ENCODE measurements around the gene NKIRAS2.

Gene NKIRAS2

DNA sequence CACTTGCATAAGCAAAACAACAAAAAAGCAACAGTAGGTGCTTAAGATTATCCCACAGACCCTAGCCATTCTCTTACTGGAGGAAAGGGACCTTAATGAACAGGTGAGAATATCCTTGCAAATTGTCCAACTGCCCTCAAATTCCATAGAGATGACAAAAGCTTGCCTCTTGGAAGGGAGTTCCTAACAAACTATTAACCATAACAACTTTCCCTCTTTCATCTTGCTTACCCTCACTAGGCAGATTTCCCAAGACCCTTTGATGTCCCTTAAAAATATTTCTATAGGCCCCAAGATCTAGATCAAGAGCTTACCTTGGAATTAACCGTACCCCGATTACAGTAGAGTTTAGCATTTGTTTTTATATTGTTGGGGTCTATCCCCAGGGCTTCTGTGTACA, 31.5 kb upstream of the NKIRAS2 start:
- H3F3A ChIP-seq (ENCODE audit: control insufficient read depth, insufficient read depth): 0 out of 2 replicates have a peak, but pooled peaks cover 5% of the 10 kb centered on the region
- TF ChIP-seq CTCF (IDR thresholded peaks at IDR 0.05; ENCODE audit: low read depth, low read length, poor library complexity, severe bottlenecking) (no peak), EZH2phosphoT487 (IDR thresholded peaks at IDR 0.05; ENCODE audit: borderline replicate concordance, low read length) (no peak)
- H3K9me3 ChIP-seq (ENCODE audit: control insufficient read depth, insufficient read depth, low read length): no peaks in the 10 kb centered on the region
- no peak overlapping the region for H3K4me3 ChIP-seq (ENCODE audit: low read length)
- peaks cover 92% of the 10 kb centered on the region for H3K36me3 ChIP-seq (ENCODE audit: control insufficient read depth, low read length)
- H3K9me2 ChIP-seq (replicated peaks; ENCODE audit: control insufficient read depth, low read length): no peaks in the 10 kb centered on the region
- no peaks in the 10 kb centered on the region for H4K20me1 ChIP-seq (ENCODE audit: control insufficient read depth, insufficient read depth, low read depth, low read length)
- no peaks in the 10 kb centered on the region for H3K27me3 ChIP-seq (ENCODE audit: control insufficient read depth, low read length)
- H3K79me2 ChIP-seq (ENCODE audit: control insufficient read depth, low read length): no peaks in the 10 kb centered on the region; the same call in 1 of the 2 replicates
- H3K4me1 ChIP-seq (ENCODE audit: control insufficient read depth, low read length): peaks cover 27% of the 10 kb centered on the region
- no peak overlapping the region for H3K27ac ChIP-seq (ENCODE audit: low read depth, low read length)
- H3K4me2 ChIP-seq (ENCODE audit: low read length): no peak overlapping the region

- Histone ChIP-seq H3K79me2 (ENCODE audit: control insufficient read depth, low read length) (no peaks in the 10 kb centered on the region), H3F3A (ENCODE audit: control insufficient read depth, insufficient read depth) (0 out of 2 replicates have a peak, but pooled peaks cover 3% of the 10 kb centered on the region), H3K4me3 (ENCODE audit: low read length) (no peak overlapping the region), H3K9me2 (replicated peaks; ENCODE audit: control insufficient read depth, low read length) (no peaks in the 10 kb centered on the region), H3K9me3 (ENCODE audit: control insufficient read depth, insufficient read depth, low read length) (no peaks in the 10 kb centered on the region), H3K4me2 (ENCODE audit: low read length) (no peak overlapping the region), H3K27me3 (ENCODE audit: control insufficient read depth, low read length) (no peaks in the 10 kb centered on the region), H4K20me1 (ENCODE audit: control insufficient read depth, insufficient read depth, low read depth, low read length) (no peaks in the 10 kb centered on the region; the same call in 1 of the 2 replicates), H3K4me1 (ENCODE audit: control insufficient read depth, low read length) (peaks cover 12% of the 10 kb centered on the region), H3K27ac (ENCODE audit: low read depth, low read length) (no peak overlapping the region), H3K36me3 (ENCODE audit: control insufficient read depth, low read length) (peaks cover 93% of the 10 kb centered on the region)
- no peak for TF ChIP-seq EZH2phosphoT487 (IDR thresholded peaks at IDR 0.05; ENCODE audit: borderline replicate concordance, low read length)
- no peak for TF ChIP-seq CTCF (IDR thresholded peaks at IDR 0.05; ENCODE audit: low read depth, low read length, poor library complexity, severe bottlenecking)
Observed at GRCh38 chr17:41989702-41990419, 30.0 kb upstream of the NKIRAS2 start.

- Histone ChIP-seq H3K9me2 (replicated peaks; ENCODE audit: control insufficient read depth, low read length) (no peaks in the 10 kb centered on the region), H3K27ac (ENCODE audit: low read depth, low read length) (no peak overlapping the region), H3K27me3 (ENCODE audit: control insufficient read depth, low read length) (no peaks in the 10 kb centered on the region), H3K36me3 (ENCODE audit: control insufficient read depth, low read length) (peaks cover 96% of the 10 kb centered on the region), H3F3A (ENCODE audit: control insufficient read depth, insufficient read depth) (peaks cover 10% of the 10 kb centered on the region), H3K4me3 (ENCODE audit: low read length) (no peak overlapping the region), H3K79me2 (ENCODE audit: control insufficient read depth, low read length) (peaks cover 3% of the 10 kb centered on the region; the same call in 1 of the 2 replicates), H3K9me3 (ENCODE audit: control insufficient read depth, insufficient read depth, low read length) (no peaks in the 10 kb centered on the region), H4K20me1 (ENCODE audit: control insufficient read depth, insufficient read depth, low read depth, low read length) (peaks cover 3% of the 10 kb centered on the region; the same call in 1 of the 2 replicates), H3K4me2 (ENCODE audit: low read length) (no peak overlapping the region), H3K4me1 (ENCODE audit: control insufficient read depth, low read length) (peaks cover 26% of the 10 kb centered on the region)
- TF ChIP-seq CTCF (IDR thresholded peaks at IDR 0.05; ENCODE audit: low read depth, low read length, poor library complexity, severe bottlenecking) (no peak), EZH2phosphoT487 (IDR thresholded peaks at IDR 0.05; ENCODE audit: borderline replicate concordance, low read length) (no peak)
Observed at GRCh38 chr17:41992576-41992975, 27.3 kb upstream of the NKIRAS2 start.
